K562 (cell line): Measurements from ENCODE around the gene ZNRF1. TPM values are rescaled to one million over a fixed set of nuclear protein-coding genes. Genes with fewer than 3 reads are reported as not detected.

Experiments
- ATAC-seq: fragments of 200-7000 bp; cut with Tn5 transposase; 3 replicates; pipeline ENCODE4 v1.9.1; 2020; ENCODE audit warnings: moderate library complexity
- BruUV-seq: library from RNA; stranded (reverse); fragments of 400-500 nt; replicated peaks from 2 replicates; lab custom pipeline; 2021; lab: Mats Ljungman, UMichigan
- CTCF ChIA-PET: fragments of 300-600 bp; formaldehyde crosslinking; extraction: SDS; loops from one replicate; lab custom pipeline; 2021; ENCODE audit warnings: low intra/inter-chr PET ratio; lab: Yijun Ruan, JAX
- POLR2A ChIA-PET: fragments of 300-600, 350-650 bp; sonication (Branson Sonifier 250); formaldehyde crosslinking; extraction: SDS; loops from one replicate; lab custom pipeline; 2021; ENCODE audit warnings: antibody characterized with exemption, inconsistent platforms; lab: Yijun Ruan, JAX
- DNase-seq, 4 experiments: peaks; one replicate each; pipeline versions ENCODE4 v3.0.0 to v3.0.0-alpha.2; 2011 to 2018; ENCODE audit warnings: low spot score in 3 of 4, mixed read lengths in 3 of 4; ENCODE audit errors: extremely low read depth in 1 of 4
- FAIRE-seq: peaks from 2 replicates; lab custom pipeline; 2011; peaks lifted over from hg19 to GRCh38; lab: Jason Lieb, UNC
- H2AFZ ChIP-seq: 2 replicates; pipeline ENCODE4 v1.6.0; 2011; ENCODE audit warnings: low read depth, low read length, control low read depth, inconsistent platforms
- H3K27ac ChIP-seq: fragments of 200-600 bp; 3 replicates; pipeline ENCODE4 v1.8.0; 2011; ENCODE audit warnings: low read depth, mild to moderate bottlenecking, control low read depth, inconsistent platforms, low read length, moderate library complexity, mixed read lengths; ENCODE audit errors: extremely low read depth
- H3K27me3 ChIP-seq, 2 experiments: fragments of 300-600 bp in 1 of 2; 2 replicates in 1 of 2; 3 replicates in 1 of 2; pipeline versions ENCODE4 v1.6.0 to v1.8.0; 2011; ENCODE audit warnings: inconsistent platforms in 2 of 2, low read length in 2 of 2, mild to moderate bottlenecking in 1 of 2, mixed read lengths in 1 of 2, moderate library complexity in 1 of 2; ENCODE audit not compliant: control insufficient read depth in 2 of 2, insufficient read depth in 2 of 2
- H3K36me3 ChIP-seq: fragments of 300-600 bp; 3 replicates; pipeline ENCODE4 v1.8.0; 2011; ENCODE audit warnings: mild to moderate bottlenecking, low read length, inconsistent platforms; ENCODE audit not compliant: control insufficient read depth, insufficient read depth
- H3K4me1 ChIP-seq, 2 experiments: fragments of 200-600 bp in 1 of 2; replicated peaks in 1 of 2; 2 replicates in 1 of 2; 3 replicates in 1 of 2; pipeline versions ENCODE4 v1.5.1 to v1.8.0; 2011; ENCODE audit warnings: inconsistent platforms in 2 of 2, low read length in 2 of 2, mild to moderate bottlenecking in 1 of 2, mixed read lengths in 1 of 2, moderate library complexity in 1 of 2; ENCODE audit not compliant: control insufficient read depth in 2 of 2, insufficient read depth in 2 of 2
- H3K4me2 ChIP-seq: 2 replicates; pipeline ENCODE4 v1.6.1; 2011; ENCODE audit warnings: low read length, control low read depth, inconsistent platforms, mixed read lengths; ENCODE audit not compliant: insufficient read depth
- H3K4me3 ChIP-seq: fragments of 200-600 bp; sonication (generic), shearing (Covaris generic); 2 replicates; pipeline ENCODE4 v1.5.1; 2016; ENCODE audit warnings: control low read depth, inconsistent platforms
- H3K79me2 ChIP-seq: fragments of 200-600 bp; 3 replicates; pipeline ENCODE4 v1.8.0; 2011; ENCODE audit warnings: low read length, inconsistent platforms; ENCODE audit not compliant: control insufficient read depth, insufficient read depth
- H3K9ac ChIP-seq, 2 experiments: 2 replicates each; pipeline versions ENCODE4 v1.6.0 to v1.6.1; 2011; ENCODE audit warnings: low read depth in 2 of 2, low read length in 2 of 2, control low read depth in 1 of 2, inconsistent platforms in 1 of 2, mild to moderate bottlenecking in 1 of 2, mixed read lengths in 1 of 2; ENCODE audit not compliant: insufficient read depth in 1 of 2
- H3K9me1 ChIP-seq: one replicate; pipeline ENCODE4 v1.6.0; 2011; ENCODE audit warnings: inconsistent platforms, mild to moderate bottlenecking, low read length, moderate library complexity; ENCODE audit not compliant: control insufficient read depth, insufficient read depth
- H3K9me3 ChIP-seq: replicated peaks from 2 replicates; pipeline ENCODE4 v1.5.1; 2011; ENCODE audit warnings: low read depth, low read length, inconsistent platforms; ENCODE audit not compliant: control insufficient read depth, insufficient read depth
- H4K20me1 ChIP-seq: replicated peaks from 2 replicates; pipeline ENCODE4 v1.6.1; 2011; ENCODE audit warnings: low read length, inconsistent platforms, mixed read lengths; ENCODE audit not compliant: control insufficient read depth, insufficient read depth
- GABPA ChIP-seq: fragments of 200-800 bp; sonication (Bioruptor generic); conservative IDR thresholded peaks from 2 replicates; pipeline ENCODE4 v1.6.1; 2016; ENCODE audit warnings: low read depth, missing genetic modification characterization, missing compliant biosample characterization
- GTF2F1 ChIP-seq: IDR thresholded peaks from 2 replicates; pipeline ENCODE4 v1.6.1; 2011; ENCODE audit warnings: low read depth, low read length, improper control_type of control experiment
- HDAC6 ChIP-seq: IDR thresholded peaks from 2 replicates; pipeline ENCODE4 v1.6.1; 2012; ENCODE audit warnings: low read depth, mild to moderate bottlenecking, control low read depth, inconsistent platforms, low read length, moderate library complexity
- HSF4 ChIP-seq: fragments of 250-450 bp; sonication (Bioruptor Pico); IDR thresholded peaks from 2 replicates; pipeline ENCODE4 v2.1.2; 2022; ENCODE audit warnings: mild to moderate bottlenecking, moderate library complexity, borderline replicate concordance
- MEF2A ChIP-seq: IDR thresholded peaks from 2 replicates; pipeline ENCODE4 v1.6.1; 2011; ENCODE audit warnings: low read depth, mild to moderate bottlenecking, low read length, moderate library complexity; ENCODE audit not compliant: control insufficient read depth
- MIER1 ChIP-seq: fragments of 450-650 bp; IDR thresholded peaks from 2 replicates; pipeline ENCODE4 v1.6.1; 2016; ENCODE audit warnings: antibody characterized with exemption, mild to moderate bottlenecking, low read depth
- THRAP3 ChIP-seq: fragments of 450-650 bp; IDR thresholded peaks from 2 replicates; pipeline ENCODE4 v1.6.1; 2016; ENCODE audit warnings: mild to moderate bottlenecking, inconsistent platforms, borderline replicate concordance
- ZNF77 ChIP-seq: fragments of 250-450 bp; sonication (Bioruptor Pico); IDR thresholded peaks from 2 replicates; pipeline ENCODE4 v1.5.0; 2020
- WGBS: fragments of 100-300 bp; shearing (Covaris generic); methylation state at CpG from one replicate; pipeline ENCODE4 v1.1.6; 2016; ENCODE audit warnings: low coverage, mixed read lengths; ENCODE audit not compliant: insufficient coverage; ENCODE audit errors: missing lambda C conversion rate; 5-methylcytosine and 5-hydroxymethylcytosine counted together
- in situ Hi-C: fragments of 300-500 bp; cut with MboI; formaldehyde crosslinking; loops from 4 replicates; pipeline ENCODE4 v1.15.0; 2018; ENCODE audit warnings: inconsistent platforms, mixed read lengths
- intact Hi-C: fragments of 100-400 bp; cut with micrococcal nuclease; formaldehyde crosslinking; loops from 2 replicates; pipeline ENCODE4 v1.14.2; 2022
- polyA plus RNA-seq, 8 experiments: library from polyadenylated mRNA; depleted of rRNA in 4 of 8; stranded (reverse) in 5 of 8; unstranded in 3 of 8; fragments of >200 nt; fragmentation: Nextera tagmentation in 2 of 8; fragmentation: Illumina TruSeq in 1 of 8; extraction: Ambion mirVana in 2 of 8; extraction: Trizol in 1 of 8; gene quantifications; 2 replicates each; pipeline versions ENCODE4 v1.2.1 to v1.2.3, GENCODE V29; 2011 to 2014; ENCODE audit warnings: inconsistent platforms in 1 of 8, missing spikeins in 1 of 8
- total RNA-seq, 7 experiments: library from RNA; depleted of rRNA in 6 of 7; stranded (reverse); fragments of >200 nt in 6 of 7; fragmentation: Illumina TruSeq in 2 of 7; extraction: Trizol in 2 of 7; gene quantifications; 2 replicates each; pipeline versions ENCODE4 v1.2.1 to v1.2.3, GENCODE V29; 2011 to 2021; ENCODE audit warnings: low replicate concordance in 1 of 7
- TF ChIP-seq, protein P1 (sequence below): sonication (generic); formaldehyde crosslinking; IDR thresholded peaks from 2 replicates; pipeline ENCODE4 v1.8.1; 2022; ENCODE audit warnings: missing genetic modification reagents
- TF ChIP-seq, protein P2 (sequence below): fragments of 200-400 bp; formaldehyde crosslinking; IDR thresholded peaks from 2 replicates; pipeline ENCODE4 v1.6.1; 2017; ENCODE audit warnings: mild to moderate bottlenecking, low read depth, low read length, moderate library complexity

Gene ZNRF1
- total and polyA plus RNA-seq, 9 of the 15 experiments (the other 6 are each of a cell fraction or from before 2014, with no cell fraction given), result 9.5 to 37.7 (median 20.0) TPM

DNA sequence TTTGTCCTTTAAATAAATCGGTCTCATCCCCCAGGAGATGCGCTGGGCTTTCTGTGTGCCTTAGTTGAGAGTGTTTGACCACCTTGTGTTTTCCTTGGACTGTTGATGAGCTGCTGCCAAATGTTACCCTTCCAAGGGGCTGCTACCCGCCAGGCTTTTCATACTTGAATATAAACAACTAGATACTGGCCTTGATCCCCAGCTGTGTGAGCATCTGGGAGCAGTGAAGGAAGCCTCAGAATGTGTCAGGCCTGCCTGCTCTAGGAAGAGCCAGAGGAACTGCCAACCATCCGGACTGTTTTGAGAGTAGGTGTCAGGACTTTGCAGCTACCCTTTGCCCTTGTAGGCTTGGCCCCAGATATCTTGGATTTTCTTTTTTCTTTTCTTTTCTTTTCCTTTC lies 60.0 kb downstream of the ZNRF1 start:
- no peaks in the 10 kb centered on the region for H3K36me3 ChIP-seq
- H3K27me3 ChIP-seq, result no peaks in the 10 kb centered on the region
- intact Hi-C loops, result no loop called here
- H3K27ac ChIP-seq, result no peak overlapping the region
- H3K9ac ChIP-seq, result no peak overlapping the region; a peak in 1 of 4 replicates
- WGBS, result 87% methylated on average over 4 of the region's 4 CpGs
- no TSS peak for BruUV-seq
- CTCF ChIA-PET, result no interaction called here
- FAIRE-seq (no peak), ATAC-seq (no peak), DNase-seq (no peak)
- H3K9me1 ChIP-seq, result no peaks in the 10 kb centered on the region
- no peak overlapping the region for H2AFZ ChIP-seq
- H4K20me1 ChIP-seq, result no peaks in the 10 kb centered on the region
- in situ Hi-C loops, result no loop called here
- POLR2A ChIA-PET, result interaction anchor here (1.1 kb wide), 1 partner anchor 16 kb away, joined by 4 read pairs; no protein-coding TSS in a partner anchor
- H3K4me3 ChIP-seq, result no peak overlapping the region
- no peak overlapping the region for H3K4me2 ChIP-seq
- no peaks in the 10 kb centered on the region for H3K9me3 ChIP-seq
- H3K4me1 ChIP-seq, result peaks cover 26 to 63% of the 10 kb centered on the region in 2 experiments
- H3K79me2 ChIP-seq, result peaks cover 95% of the 10 kb centered on the region
- TF ChIP-seq THRAP3 (no peak), ZNF77 (CRISPR knock-in tag) (no peak), GABPA (tag) (no peak), MEF2A (no peak), MIER1 (no peak), HSF4 (CRISPR knock-in tag) (no peak), HDAC6 (no peak), GTF2F1 (no peak)
- TF ChIP-seq, protein P1, sequence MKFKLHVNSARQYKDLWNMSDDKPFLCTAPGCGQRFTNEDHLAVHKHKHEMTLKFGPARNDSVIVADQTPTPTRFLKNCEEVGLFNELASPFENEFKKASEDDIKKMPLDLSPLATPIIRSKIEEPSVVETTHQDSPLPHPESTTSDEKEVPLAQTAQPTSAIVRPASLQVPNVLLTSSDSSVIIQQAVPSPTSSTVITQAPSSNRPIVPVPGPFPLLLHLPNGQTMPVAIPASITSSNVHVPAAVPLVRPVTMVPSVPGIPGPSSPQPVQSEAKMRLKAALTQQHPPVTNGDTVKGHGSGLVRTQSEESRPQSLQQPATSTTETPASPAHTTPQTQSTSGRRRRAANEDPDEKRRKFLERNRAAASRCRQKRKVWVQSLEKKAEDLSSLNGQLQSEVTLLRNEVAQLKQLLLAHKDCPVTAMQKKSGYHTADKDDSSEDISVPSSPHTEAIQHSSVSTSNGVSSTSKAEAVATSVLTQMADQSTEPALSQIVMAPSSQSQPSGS (CRISPR knock-in tag), result no peak
- TF ChIP-seq, protein P2, sequence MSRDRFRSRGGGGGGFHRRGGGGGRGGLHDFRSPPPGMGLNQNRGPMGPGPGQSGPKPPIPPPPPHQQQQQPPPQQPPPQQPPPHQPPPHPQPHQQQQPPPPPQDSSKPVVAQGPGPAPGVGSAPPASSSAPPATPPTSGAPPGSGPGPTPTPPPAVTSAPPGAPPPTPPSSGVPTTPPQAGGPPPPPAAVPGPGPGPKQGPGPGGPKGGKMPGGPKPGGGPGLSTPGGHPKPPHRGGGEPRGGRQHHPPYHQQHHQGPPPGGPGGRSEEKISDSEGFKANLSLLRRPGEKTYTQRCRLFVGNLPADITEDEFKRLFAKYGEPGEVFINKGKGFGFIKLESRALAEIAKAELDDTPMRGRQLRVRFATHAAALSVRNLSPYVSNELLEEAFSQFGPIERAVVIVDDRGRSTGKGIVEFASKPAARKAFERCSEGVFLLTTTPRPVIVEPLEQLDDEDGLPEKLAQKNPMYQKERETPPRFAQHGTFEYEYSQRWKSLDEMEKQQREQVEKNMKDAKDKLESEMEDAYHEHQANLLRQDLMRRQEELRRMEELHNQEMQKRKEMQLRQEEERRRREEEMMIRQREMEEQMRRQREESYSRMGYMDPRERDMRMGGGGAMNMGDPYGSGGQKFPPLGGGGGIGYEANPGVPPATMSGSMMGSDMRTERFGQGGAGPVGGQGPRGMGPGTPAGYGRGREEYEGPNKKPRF, result no peak
